Central memory CD8-positive, alpha-beta T cell (primary cell): ENCODE data around the gene L1CAM.

Experiments
- ATAC-seq: fragments of 150-1000 bp; cut with Tn5 transposase; replicated peaks from 2 replicates; pipeline ENCODE4 v1.10.0; 2022; ENCODE audit warnings: mild to moderate bottlenecking, moderate FRiP score, moderate number of reproducible peaks; ENCODE audit not compliant: poor library complexity, severe bottlenecking; ENCODE audit errors: extremely low read depth
- DNase-seq, 2 donors: peaks; one replicate each; pipeline ENCODE4 v3.0.0; 2021; ENCODE audit warnings: low spot score in 2 of 2
- H3K27ac Mint-ChIP-seq: one replicate; pipeline ENCODE4 v1.8.0; 2022; ENCODE audit warnings: low read depth, mild to moderate bottlenecking, moderate library complexity, mixed read lengths
- H3K27me3 Mint-ChIP-seq: one replicate; pipeline ENCODE4 v1.8.0; 2022; ENCODE audit warnings: mixed read lengths
- H3K36me3 Mint-ChIP-seq: one replicate; pipeline ENCODE4 v1.8.0; 2022; ENCODE audit warnings: mild to moderate bottlenecking, moderate library complexity, mixed read lengths; ENCODE audit not compliant: insufficient read depth
- H3K4me1 Mint-ChIP-seq: one replicate; pipeline ENCODE4 v1.8.0; 2022; ENCODE audit warnings: mixed read lengths
- H3K4me3 Mint-ChIP-seq: one replicate; pipeline ENCODE4 v1.8.0; 2022; ENCODE audit warnings: mild to moderate bottlenecking, moderate library complexity, mixed read lengths
- H3K9me3 Mint-ChIP-seq: one replicate; pipeline ENCODE4 v1.8.0; 2022; ENCODE audit warnings: mixed read lengths

The L1CAM gene

GRCh38 chrX:153868576-153869472, 17.1 kb downstream of the L1CAM start:
- Mint-ChIP-seq H3K4me3 (no peak overlapping the region), H3K9me3 (no peaks in the 10 kb centered on the region), H3K36me3 (peaks cover 2% of the 10 kb centered on the region), H3K4me1 (no peaks in the 10 kb centered on the region), H3K27me3 (no peaks in the 10 kb centered on the region), H3K27ac (no peak overlapping the region)
- ATAC-seq (no peak), DNase-seq (no peak)

GRCh38 chrX:153867671-153868070, 18.3 kb downstream of the L1CAM start:
- H3K36me3 Mint-ChIP-seq = no peaks in the 10 kb centered on the region
- no peak overlapping the region for H3K27ac Mint-ChIP-seq
- H3K4me3 Mint-ChIP-seq = no peak overlapping the region
- no peaks in the 10 kb centered on the region for H3K9me3 Mint-ChIP-seq
- H3K27me3 Mint-ChIP-seq = no peaks in the 10 kb centered on the region
- ATAC-seq = no peak
- no peaks in the 10 kb centered on the region for H3K4me1 Mint-ChIP-seq
- no peak for DNase-seq

- no peak overlapping the region for H3K4me3 Mint-ChIP-seq
Measured at GRCh38 chrX:153867139-153867538, 18.8 kb downstream of the L1CAM start.

GRCh38 chrX:153866302-153867019, 19.5 kb downstream of the L1CAM start:
- DNase-seq (no peak), ATAC-seq (no peak)
- Mint-ChIP-seq H3K27me3 (no peaks in the 10 kb centered on the region), H3K4me3 (no peak overlapping the region), H3K27ac (no peak overlapping the region), H3K9me3 (no peaks in the 10 kb centered on the region), H3K36me3 (no peaks in the 10 kb centered on the region), H3K4me1 (no peaks in the 10 kb centered on the region)

More at GRCh38 chrX:153867139-153867538, 18.8 kb downstream of the L1CAM start:
- no peaks in the 10 kb centered on the region for H3K9me3 Mint-ChIP-seq
- no peaks in the 10 kb centered on the region for H3K4me1 Mint-ChIP-seq
- ATAC-seq = no peak
- H3K27ac Mint-ChIP-seq = no peak overlapping the region
- no peaks in the 10 kb centered on the region for H3K27me3 Mint-ChIP-seq
- no peak for DNase-seq
- H3K36me3 Mint-ChIP-seq = no peaks in the 10 kb centered on the region

GRCh38 chrX:153865685-153866084, 20.3 kb downstream of the L1CAM start:
- H3K27me3 Mint-ChIP-seq = no peaks in the 10 kb centered on the region
- no peaks in the 10 kb centered on the region for H3K9me3 Mint-ChIP-seq
- no peak overlapping the region for H3K4me3 Mint-ChIP-seq
- H3K27ac Mint-ChIP-seq = no peak overlapping the region
- ATAC-seq (no peak), DNase-seq (no peak)
- H3K4me1 Mint-ChIP-seq = no peaks in the 10 kb centered on the region
- H3K36me3 Mint-ChIP-seq = no peaks in the 10 kb centered on the region

- DNase-seq = no peak
- no peaks in the 10 kb centered on the region for H3K36me3 Mint-ChIP-seq
Measured at GRCh38 chrX:153865321-153865580, 20.7 kb downstream of the L1CAM start.

GRCh38 chrX:153864561-153865320, 21.2 kb downstream of the L1CAM start:
- H3K9me3 Mint-ChIP-seq = no peaks in the 10 kb centered on the region
- H3K27me3 Mint-ChIP-seq = no peaks in the 10 kb centered on the region
- H3K36me3 Mint-ChIP-seq = no peaks in the 10 kb centered on the region
- H3K27ac Mint-ChIP-seq = no peak overlapping the region
- no peaks in the 10 kb centered on the region for H3K4me1 Mint-ChIP-seq
- no peak for DNase-seq
- H3K4me3 Mint-ChIP-seq = no peak overlapping the region
- no peak for ATAC-seq

More at GRCh38 chrX:153865321-153865580, 20.7 kb downstream of the L1CAM start:
- Mint-ChIP-seq H3K27ac (no peak overlapping the region), H3K27me3 (no peaks in the 10 kb centered on the region), H3K4me1 (no peaks in the 10 kb centered on the region), H3K4me3 (no peak overlapping the region), H3K9me3 (no peaks in the 10 kb centered on the region)
- ATAC-seq = no peak

GRCh38 chrX:153864101-153864500, 21.9 kb downstream of the L1CAM start:
- no peaks in the 10 kb centered on the region for H3K4me1 Mint-ChIP-seq
- no peaks in the 10 kb centered on the region for H3K27me3 Mint-ChIP-seq
- no peaks in the 10 kb centered on the region for H3K9me3 Mint-ChIP-seq
- no peak overlapping the region for H3K27ac Mint-ChIP-seq
- H3K4me3 Mint-ChIP-seq = no peak overlapping the region
- ATAC-seq = no peak
- no peaks in the 10 kb centered on the region for H3K36me3 Mint-ChIP-seq
- no peak for DNase-seq

GRCh38 chrX:153863251-153863991, 22.6 kb downstream of the L1CAM start:
- Mint-ChIP-seq H3K4me3 (no peak overlapping the region), H3K9me3 (no peaks in the 10 kb centered on the region), H3K36me3 (no peaks in the 10 kb centered on the region), H3K27ac (no peak overlapping the region), H3K4me1 (no peaks in the 10 kb centered on the region), H3K27me3 (no peaks in the 10 kb centered on the region)
- DNase-seq (no peak), ATAC-seq (no peak)

- Mint-ChIP-seq H3K4me1 (peaks cover 2% of the 10 kb centered on the region), H3K27ac (no peak overlapping the region), H3K4me3 (no peak overlapping the region), H3K9me3 (no peaks in the 10 kb centered on the region), H3K36me3 (no peaks in the 10 kb centered on the region), H3K27me3 (no peaks in the 10 kb centered on the region)
- DNase-seq (no peak), ATAC-seq (no peak)
Measured at GRCh38 chrX:153862369-153863250, 23.4 kb downstream of the L1CAM start.

GRCh38 chrX:153861733-153862310, 24.2 kb downstream of the L1CAM start:
- H3K4me1 Mint-ChIP-seq = peaks cover 10% of the 10 kb centered on the region
- H3K36me3 Mint-ChIP-seq = no peaks in the 10 kb centered on the region
- no peaks in the 10 kb centered on the region for H3K27me3 Mint-ChIP-seq
- no peak for ATAC-seq
- H3K9me3 Mint-ChIP-seq = no peaks in the 10 kb centered on the region
- no peak for DNase-seq
- no peak overlapping the region for H3K27ac Mint-ChIP-seq
- no peak overlapping the region for H3K4me3 Mint-ChIP-seq
